PC-3 (cell line): ENCODE measurements around the gene SLC25A47. TPM values are rescaled to one million over a fixed set of nuclear protein-coding genes. Genes with fewer than 3 reads are reported as not detected.

Experiments used
- ATAC-seq: fragments of 200-7000 bp; cut with Tn5 transposase; 2 replicates; pipeline ENCODE4 v1.9.1; 2020; ENCODE audit warnings: mild to moderate bottlenecking, moderate library complexity
- BruUV-seq: library from RNA; stranded (reverse); fragments of 400-500 nt; replicated peaks from 2 replicates; lab custom pipeline; 2021; lab: Mats Ljungman, UMichigan
- CTCF ChIA-PET: fragments of 300-600 bp; sonication (Branson Sonifier 250); formaldehyde crosslinking; loops from one replicate; lab custom pipeline; 2022; ENCODE audit warnings: antibody characterized with exemption; lab: Charles Lee
- POLR2A ChIA-PET: fragments of 300-600 bp; sonication (Branson Sonifier 250); formaldehyde crosslinking; loops from one replicate; lab custom pipeline; 2022; ENCODE audit warnings: antibody characterized with exemption; ENCODE audit not compliant: unreplicated experiment; lab: Charles Lee
- DNase-seq: peaks from one replicate; pipeline ENCODE4 v3.0.0-alpha.2; 2015
- H2AFZ ChIP-seq: fragments of 300-600 bp; sonication (generic); 2 replicates; pipeline ENCODE4 v1.6.0; 2016; ENCODE audit warnings: antibody characterized with exemption, low read length
- H3F3A ChIP-seq: fragments of 300-600 bp; sonication (generic); one replicate; pipeline ENCODE4 v1.6.0; 2017; ENCODE audit warnings: antibody characterized with exemption, low read length, control low read depth, mild to moderate bottlenecking; ENCODE audit not compliant: unreplicated experiment
- H3K27ac ChIP-seq: fragments of 300-600 bp; sonication (generic); 2 replicates; pipeline ENCODE4 v1.5.1; 2016; ENCODE audit warnings: mild to moderate bottlenecking, low read length
- H3K27me3 ChIP-seq: fragments of 300-600 bp; sonication (generic); 2 replicates; pipeline ENCODE4 v1.6.1; 2016; ENCODE audit warnings: low read length, mixed read lengths
- H3K36me3 ChIP-seq: fragments of 300-600 bp; sonication (generic); 2 replicates; pipeline ENCODE4 v1.6.1; 2016; ENCODE audit warnings: low read depth, mixed run types, low read length, mixed read lengths
- H3K4me1 ChIP-seq: fragments of 300-600 bp; sonication (generic); 2 replicates; pipeline ENCODE4 v1.5.1; 2016; ENCODE audit warnings: low read length; ENCODE audit not compliant: insufficient read depth
- H3K4me2 ChIP-seq: fragments of 300-600 bp; sonication (generic); 2 replicates; pipeline ENCODE4 v1.6.0; 2016; ENCODE audit warnings: low read length
- H3K4me3 ChIP-seq: fragments of 300-600 bp; sonication (generic); 2 replicates; pipeline ENCODE4 v1.5.1; 2016; ENCODE audit warnings: mild to moderate bottlenecking, low read length, mixed read lengths
- H3K79me2 ChIP-seq: fragments of 300-600 bp; sonication (generic); 2 replicates; pipeline ENCODE4 v1.6.1; 2017; ENCODE audit warnings: low read length, mixed read lengths
- H3K9ac ChIP-seq: fragments of 300-600 bp; sonication (generic); 2 replicates; pipeline ENCODE4 v1.6.0; 2016; ENCODE audit warnings: mild to moderate bottlenecking, low read length
- H3K9me2 ChIP-seq: fragments of 300-600 bp; sonication (generic); replicated peaks from 2 replicates; pipeline ENCODE4 v1.6.1; 2016; ENCODE audit warnings: mixed run types, low read length, mixed read lengths
- H3K9me3 ChIP-seq: fragments of 300-600 bp; sonication (generic); 2 replicates; pipeline ENCODE4 v1.6.1; 2016; ENCODE audit warnings: low read length, mixed read lengths
- H4K20me1 ChIP-seq: fragments of 300-600 bp; sonication (generic); 2 replicates; pipeline ENCODE4 v1.6.1; 2016; ENCODE audit warnings: low read length, mixed read lengths
- EZH2 ChIP-seq: fragments of 300-600 bp; sonication (generic); IDR thresholded peaks from one replicate; pipeline ENCODE4 v1.6.1; 2017; ENCODE audit warnings: antibody characterized with exemption, mild to moderate bottlenecking, low read length; ENCODE audit not compliant: unreplicated experiment
- EZH2phosphoT487 ChIP-seq: fragments of 300-600 bp; sonication (generic); IDR thresholded peaks from 2 replicates; pipeline ENCODE4 v1.6.1; 2018; ENCODE audit warnings: mild to moderate bottlenecking, antibody characterized with exemption, low read length, borderline replicate concordance
- intact Hi-C: fragments of 100-400 bp; cut with micrococcal nuclease; formaldehyde crosslinking; loops from 2 replicates; pipeline ENCODE4 v1.9.0; 2023
- total RNA-seq: library from RNA; depleted of rRNA; stranded (reverse); fragments of >200 nt; gene quantifications from 2 replicates; pipeline ENCODE4 v1.2.3, GENCODE V29; 2014
- TF ChIP-seq, protein P1 (sequence below): fragments of 300-600 bp; sonication (generic); conservative IDR thresholded peaks from 2 replicates; pipeline ENCODE4 v1.5.1; 2017; ENCODE audit warnings: antibody characterized with exemption, low read depth, mild to moderate bottlenecking, low read length

Gene SLC25A47
- total RNA-seq, 1 experiment from 2014 or later: 0.07 TPM

DNA sequence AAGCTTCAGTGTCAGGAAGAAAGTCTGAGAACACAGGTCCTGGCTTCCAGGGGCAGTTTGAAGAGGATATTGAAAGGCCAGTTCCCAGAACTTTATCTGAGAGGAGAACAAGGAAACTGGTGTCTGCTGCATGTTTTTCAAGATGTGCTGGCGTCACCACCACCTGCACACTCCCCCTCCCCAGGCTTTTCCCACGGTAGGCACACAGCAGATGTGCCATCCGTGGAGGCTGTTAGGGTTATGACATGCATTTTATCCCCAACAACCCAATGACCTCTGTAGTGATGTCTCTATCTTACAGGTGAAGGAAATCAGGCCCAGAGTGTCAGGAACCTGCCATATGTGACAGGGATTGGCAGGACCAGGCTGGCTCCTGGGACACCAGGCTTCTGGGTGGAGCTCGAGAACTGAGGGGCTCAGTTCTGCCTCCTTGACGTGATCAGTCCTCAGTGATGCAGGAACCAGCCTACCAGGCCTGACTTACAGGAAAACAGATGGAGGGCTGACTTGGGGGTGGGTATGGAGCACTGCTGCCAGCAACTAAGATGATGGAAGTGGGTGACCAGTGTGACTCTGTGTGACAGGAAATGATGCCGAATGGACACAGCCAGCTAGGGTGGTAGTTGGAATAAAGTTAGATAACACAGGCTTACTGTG is 16.8 kb downstream of the SLC25A47 start:
- H3K9ac ChIP-seq: no peak overlapping the region
- intact Hi-C loops: no loop called here
- no peaks in the 10 kb centered on the region for H3K27me3 ChIP-seq
- no peak; the same call in 1 of the 2 replicates for ATAC-seq
- no peak overlapping the region for H3K4me2 ChIP-seq
- H3K9me3 ChIP-seq: no peaks in the 10 kb centered on the region
- no peak for DNase-seq
- no peaks in the 10 kb centered on the region for H3K9me2 ChIP-seq
- H3K79me2 ChIP-seq: no peaks in the 10 kb centered on the region
- ChIA-PET POLR2A (no interaction called here), CTCF (no interaction called here)
- no TSS peak for BruUV-seq
- H4K20me1 ChIP-seq: no peaks in the 10 kb centered on the region
- TF ChIP-seq, protein P1, sequence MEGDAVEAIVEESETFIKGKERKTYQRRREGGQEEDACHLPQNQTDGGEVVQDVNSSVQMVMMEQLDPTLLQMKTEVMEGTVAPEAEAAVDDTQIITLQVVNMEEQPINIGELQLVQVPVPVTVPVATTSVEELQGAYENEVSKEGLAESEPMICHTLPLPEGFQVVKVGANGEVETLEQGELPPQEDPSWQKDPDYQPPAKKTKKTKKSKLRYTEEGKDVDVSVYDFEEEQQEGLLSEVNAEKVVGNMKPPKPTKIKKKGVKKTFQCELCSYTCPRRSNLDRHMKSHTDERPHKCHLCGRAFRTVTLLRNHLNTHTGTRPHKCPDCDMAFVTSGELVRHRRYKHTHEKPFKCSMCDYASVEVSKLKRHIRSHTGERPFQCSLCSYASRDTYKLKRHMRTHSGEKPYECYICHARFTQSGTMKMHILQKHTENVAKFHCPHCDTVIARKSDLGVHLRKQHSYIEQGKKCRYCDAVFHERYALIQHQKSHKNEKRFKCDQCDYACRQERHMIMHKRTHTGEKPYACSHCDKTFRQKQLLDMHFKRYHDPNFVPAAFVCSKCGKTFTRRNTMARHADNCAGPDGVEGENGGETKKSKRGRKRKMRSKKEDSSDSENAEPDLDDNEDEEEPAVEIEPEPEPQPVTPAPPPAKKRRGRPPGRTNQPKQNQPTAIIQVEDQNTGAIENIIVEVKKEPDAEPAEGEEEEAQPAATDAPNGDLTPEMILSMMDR: no peak
- TF ChIP-seq EZH2 (no peak), EZH2phosphoT487 (no peak)
- no peak overlapping the region for H3K4me3 ChIP-seq
- peaks cover 5% of the 10 kb centered on the region; the same call in 1 of the 2 replicates for H3K4me1 ChIP-seq
- no peak overlapping the region for H2AFZ ChIP-seq
- no peaks in the 10 kb centered on the region for H3F3A ChIP-seq
- H3K36me3 ChIP-seq: peaks cover 21% of the 10 kb centered on the region; the same call in 1 of the 2 replicates
- H3K27ac ChIP-seq: no peak overlapping the region

DNA sequence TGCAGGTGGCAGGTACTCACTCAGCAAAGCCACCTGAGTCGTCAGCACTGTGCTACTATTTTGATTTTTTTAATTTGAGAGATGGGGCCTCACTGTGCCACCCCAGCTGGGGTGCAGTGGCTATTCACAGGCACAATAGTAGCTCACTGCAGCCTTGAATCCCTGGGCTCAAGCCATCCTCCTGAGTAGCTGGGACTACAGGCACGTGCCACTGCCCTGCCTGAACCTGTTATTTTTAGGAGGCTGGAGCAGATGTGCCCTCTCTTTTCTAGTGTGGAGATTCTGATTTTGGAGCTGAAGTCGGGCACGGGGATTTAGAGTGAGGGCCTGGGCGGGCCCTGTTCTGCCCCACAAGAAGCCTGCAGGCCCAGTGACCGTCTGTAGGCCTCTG is 17.3 kb downstream of the SLC25A47 start:
- no peaks in the 10 kb centered on the region for H3F3A ChIP-seq
- no peak overlapping the region for H2AFZ ChIP-seq
- no peaks in the 10 kb centered on the region for H3K79me2 ChIP-seq
- no peaks in the 10 kb centered on the region for H3K9me2 ChIP-seq
- no peaks in the 10 kb centered on the region for H3K27me3 ChIP-seq
- DNase-seq (no peak), ATAC-seq (no peak)
- no peaks in the 10 kb centered on the region for H4K20me1 ChIP-seq
- TF ChIP-seq, protein P1: no peak
- TF ChIP-seq EZH2 (no peak), EZH2phosphoT487 (no peak)
- POLR2A ChIA-PET: no interaction called here
- no peaks in the 10 kb centered on the region for H3K9me3 ChIP-seq
- no TSS peak for BruUV-seq
- no peak overlapping the region for H3K4me2 ChIP-seq
- H3K9ac ChIP-seq: no peak overlapping the region
- peaks cover 5% of the 10 kb centered on the region; the same call in 1 of the 2 replicates for H3K4me1 ChIP-seq
- intact Hi-C loops: no loop called here
- H3K27ac ChIP-seq: no peak overlapping the region
- H3K36me3 ChIP-seq: peaks cover 21% of the 10 kb centered on the region; the same call in 1 of the 2 replicates
- H3K4me3 ChIP-seq: no peak overlapping the region
- CTCF ChIA-PET: no interaction called here
